ENCODE data around the gene FZR1. TPM values are rescaled to one million over a fixed set of nuclear protein-coding genes. Genes with fewer than 3 reads are reported as not detected.
A peak's percentile ranks its signal among the peaks of the same experiment; 100 is the strongest.

Gene FZR1
- total and polyA plus RNA-seq, 2 of the 13 experiments (the other 11 are each of a cell fraction or from before 2014, with no cell fraction given), result 29.0 to 30.8 TPM

GRCh38 chr19:3480383-3481091 is 25.6 kb upstream of the FZR1 start, which contains the start of gene SMIM24 (continued):
- TF ChIP-seq ZBTB4 (CRISPR knock-in tag; IDR thresholded peaks at IDR 0.05; ENCODE audit: borderline replicate concordance), result no peak
- TF ChIP-seq ZFP36L2 (CRISPR knock-in tag; IDR thresholded peaks at IDR 0.05), result no peak
- no peak for TF ChIP-seq E2F5 (CRISPR knock-in tag; conservative IDR thresholded peaks at IDR 0.05)
- TF ChIP-seq ZBTB46 (CRISPR knock-in tag; IDR thresholded peaks at IDR 0.05; ENCODE audit: borderline replicate concordance), result no peak
- no peak for TF ChIP-seq KLF9 (CRISPR knock-in tag; IDR thresholded peaks at IDR 0.05; ENCODE audit: low read depth)
- no peak for TF ChIP-seq SNAPC2 (CRISPR knock-in tag; IDR thresholded peaks at IDR 0.05)
- TF ChIP-seq RORA (CRISPR knock-in tag; IDR thresholded peaks at IDR 0.05), result no peak
- no peak for TF ChIP-seq ZFP82 (CRISPR knock-in tag; IDR thresholded peaks at IDR 0.05; ENCODE audit: borderline replicate concordance)
- no peak for TF ChIP-seq NONO (IDR thresholded peaks at IDR 0.05)
- TF ChIP-seq NONO (CRISPR knock-in tag; conservative IDR thresholded peaks at IDR 0.05), result peak; percentile 70; the same call in 1 of the 2 replicates
- no peak; the same call in 1 of the 2 replicates for TF ChIP-seq ELF1 (CRISPR knock-in tag; IDR thresholded peaks at IDR 0.05)
- no peak for TF ChIP-seq ARNT (IDR thresholded peaks at IDR 0.05)
- TF ChIP-seq ZNF547 (CRISPR knock-in tag; IDR thresholded peaks at IDR 0.05), result 0 out of 2 replicates have a peak, but pooled peaks have one; percentile 27
- 0 out of 2 replicates have a peak, but pooled peaks have one; percentile 25 for TF ChIP-seq ZNF724P (CRISPR knock-in tag; IDR thresholded peaks at IDR 0.05; ENCODE audit: borderline replicate concordance)
- TF ChIP-seq ZSCAN30 (CRISPR knock-in tag; IDR thresholded peaks at IDR 0.05), result no peak
- no peak; the same call in 1 of the 2 replicates for TF ChIP-seq IRF9 (CRISPR knock-in tag; IDR thresholded peaks at IDR 0.05; ENCODE audit: borderline replicate concordance)
- TF ChIP-seq ZNF550 (CRISPR knock-in tag; IDR thresholded peaks at IDR 0.05; ENCODE audit: borderline replicate concordance), result no peak
- no peak for TF ChIP-seq ZNF580 (CRISPR knock-in tag; IDR thresholded peaks at IDR 0.05; ENCODE audit: borderline replicate concordance, low read depth)
- no peak for TF ChIP-seq E2F1 (CRISPR knock-in tag; IDR thresholded peaks at IDR 0.05)
- no peak for TF ChIP-seq ZNF576 (CRISPR knock-in tag; IDR thresholded peaks at IDR 0.05)
- TF ChIP-seq DDIT3 (CRISPR knock-in tag; IDR thresholded peaks at IDR 0.05), result no peak

All from HepG2 (cell line).